GM19463 (cell line): Measurements from ENCODE around the gene PLD1.

Experiments
- ATAC-seq: cut with Tn5 transposase; IDR thresholded peaks from one replicate; pipeline ENCODE4 v1.9.1; 2021; ENCODE audit warnings: mild to moderate bottlenecking, moderate library complexity; ENCODE audit not compliant: unreplicated experiment

PLD1 gene

DNA sequence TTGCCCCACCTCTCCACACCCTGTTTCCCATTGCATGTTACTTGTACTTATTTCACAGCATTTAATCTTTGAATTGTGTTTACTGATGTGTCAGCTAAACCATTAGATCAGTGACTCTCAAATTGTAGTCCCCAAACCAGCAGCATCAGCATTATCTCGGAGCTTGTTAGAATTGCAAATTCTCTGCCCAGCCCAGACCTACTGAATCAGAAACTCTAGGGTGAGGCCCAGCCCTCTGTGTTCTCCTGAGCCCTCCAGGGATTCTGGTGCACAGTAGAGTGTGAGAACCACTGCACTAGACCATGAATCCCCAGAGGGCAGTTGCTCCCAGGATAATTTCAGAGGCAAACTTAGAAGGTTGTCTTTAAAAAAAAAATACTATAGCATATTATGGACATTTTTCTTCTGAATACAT, 13.0 kb downstream of the PLD1 start:
- ATAC-seq, result peak; percentile 82

DNA sequence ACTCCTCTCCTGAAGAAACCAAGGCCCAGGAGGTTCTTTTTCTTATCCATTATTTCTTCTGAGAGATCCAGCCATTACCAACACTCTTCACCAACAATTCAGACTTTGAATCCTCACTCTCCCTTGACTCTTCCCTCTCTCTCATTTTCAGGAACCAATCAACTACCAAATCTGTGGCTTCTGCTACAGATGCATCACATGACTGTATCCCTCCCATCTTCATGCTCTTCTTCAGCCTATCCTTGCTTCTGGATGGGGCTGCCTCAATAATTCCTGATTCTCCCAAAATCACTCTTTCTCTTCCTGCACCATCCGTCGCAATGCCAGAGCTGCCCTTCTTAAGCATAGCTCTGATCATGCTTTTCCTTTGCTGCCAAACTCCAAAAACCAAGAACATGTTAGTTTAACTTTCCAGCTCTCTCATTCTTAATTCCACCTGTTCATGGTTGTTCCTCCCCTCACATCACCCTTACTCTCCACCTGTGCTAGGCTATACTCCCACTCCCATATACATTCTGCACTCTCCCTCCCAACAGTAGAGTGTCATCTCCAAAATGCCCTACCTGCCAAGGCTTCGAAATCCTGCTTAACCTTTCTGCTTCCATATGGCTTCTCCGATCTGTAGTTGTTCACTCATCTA, 13.5 kb downstream of the PLD1 start:
- ATAC-seq, result peak; percentile 1

DNA sequence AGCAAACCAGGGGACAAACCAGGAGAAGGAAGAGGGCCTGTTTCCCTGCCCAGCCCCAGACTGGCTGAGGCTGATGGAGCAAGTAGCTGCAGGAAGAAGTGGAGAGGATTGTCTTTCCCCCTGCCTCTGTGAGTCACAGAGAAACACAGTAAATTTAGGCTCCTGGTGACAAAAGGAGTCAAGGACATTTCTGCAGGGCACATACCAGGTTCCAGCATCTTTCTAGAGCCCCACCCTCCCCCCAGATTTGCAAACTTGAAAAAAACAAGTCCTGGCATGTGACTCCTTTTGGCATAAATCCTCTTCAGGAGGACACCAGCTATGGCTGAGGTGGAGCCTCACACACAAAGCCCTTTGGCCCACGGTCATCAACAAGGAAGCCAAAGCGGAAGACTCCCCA, 17.8 kb downstream of the PLD1 start:
- ATAC-seq, result no peak

DNA sequence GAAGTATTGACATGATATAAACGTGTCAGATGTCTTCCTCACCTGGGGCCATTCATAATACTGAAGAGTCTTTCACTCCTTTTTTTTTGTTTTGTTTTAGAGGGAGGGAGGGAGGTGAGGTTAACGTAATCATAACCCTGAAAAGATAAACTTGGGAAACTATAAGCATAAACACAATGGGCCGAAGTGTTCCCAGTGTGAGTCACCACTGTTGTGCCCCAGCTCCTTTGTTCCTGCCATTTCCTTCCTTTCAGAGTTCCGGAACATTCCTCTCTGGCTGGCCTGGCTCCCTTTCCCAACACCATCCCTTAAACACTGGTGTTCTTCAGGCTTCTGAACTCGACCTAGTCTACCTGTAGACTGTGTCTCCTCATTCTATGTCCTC, 18.6 kb downstream of the PLD1 start:
- ATAC-seq, result no peak

DNA sequence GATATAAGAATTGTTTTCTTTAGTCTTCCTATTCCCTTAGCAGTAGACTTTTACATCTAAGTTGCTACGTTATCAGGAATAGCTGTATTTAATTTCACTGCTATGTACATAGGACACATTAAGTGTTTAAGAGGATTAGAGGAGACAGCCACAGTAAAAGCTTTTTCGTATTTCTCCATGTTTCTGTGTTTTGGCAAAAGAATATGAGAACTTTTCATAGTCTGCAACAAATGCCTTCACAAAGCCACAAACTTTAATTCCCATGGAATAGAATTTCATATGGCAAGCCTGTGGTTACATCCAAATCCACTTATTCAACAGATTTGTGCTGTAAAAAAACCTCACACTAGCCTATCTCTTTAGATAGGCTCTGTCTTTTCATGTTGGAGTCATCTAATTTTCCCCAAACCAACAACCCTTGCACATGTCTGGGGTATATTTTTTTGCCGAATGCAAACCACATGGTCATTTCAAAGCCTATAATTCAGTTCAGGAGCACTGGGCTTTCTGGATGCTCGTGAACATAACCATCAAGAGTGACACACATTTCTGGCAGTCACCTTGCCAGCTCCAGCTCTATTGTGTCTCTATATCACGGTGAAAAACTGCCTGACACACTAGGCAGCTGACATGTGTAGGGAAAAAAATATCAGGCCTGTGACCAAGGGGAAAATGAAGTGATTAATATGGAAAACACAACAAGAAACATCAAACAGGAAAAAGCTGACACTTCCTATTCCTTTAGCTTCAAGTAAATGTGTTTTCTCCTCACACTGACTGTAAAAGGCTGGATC, 19.2 kb downstream of the PLD1 start:
- ATAC-seq, result no peak

DNA sequence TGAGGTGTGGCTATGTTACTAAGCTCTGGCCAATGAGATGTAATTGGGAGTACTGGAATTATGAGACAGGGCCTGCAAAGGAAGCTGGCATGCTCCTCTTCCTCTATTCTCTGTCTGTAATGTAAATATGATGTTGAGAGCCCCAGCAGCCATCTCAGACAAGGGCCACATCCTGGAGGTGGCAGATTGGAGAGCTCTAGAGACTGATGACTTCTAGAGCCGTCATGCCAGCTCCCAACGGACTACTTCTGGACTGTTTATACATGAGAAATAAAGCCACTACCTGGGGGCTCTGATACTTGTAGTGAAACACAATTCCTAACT, 19.7 kb downstream of the PLD1 start:
- no peak for ATAC-seq

DNA sequence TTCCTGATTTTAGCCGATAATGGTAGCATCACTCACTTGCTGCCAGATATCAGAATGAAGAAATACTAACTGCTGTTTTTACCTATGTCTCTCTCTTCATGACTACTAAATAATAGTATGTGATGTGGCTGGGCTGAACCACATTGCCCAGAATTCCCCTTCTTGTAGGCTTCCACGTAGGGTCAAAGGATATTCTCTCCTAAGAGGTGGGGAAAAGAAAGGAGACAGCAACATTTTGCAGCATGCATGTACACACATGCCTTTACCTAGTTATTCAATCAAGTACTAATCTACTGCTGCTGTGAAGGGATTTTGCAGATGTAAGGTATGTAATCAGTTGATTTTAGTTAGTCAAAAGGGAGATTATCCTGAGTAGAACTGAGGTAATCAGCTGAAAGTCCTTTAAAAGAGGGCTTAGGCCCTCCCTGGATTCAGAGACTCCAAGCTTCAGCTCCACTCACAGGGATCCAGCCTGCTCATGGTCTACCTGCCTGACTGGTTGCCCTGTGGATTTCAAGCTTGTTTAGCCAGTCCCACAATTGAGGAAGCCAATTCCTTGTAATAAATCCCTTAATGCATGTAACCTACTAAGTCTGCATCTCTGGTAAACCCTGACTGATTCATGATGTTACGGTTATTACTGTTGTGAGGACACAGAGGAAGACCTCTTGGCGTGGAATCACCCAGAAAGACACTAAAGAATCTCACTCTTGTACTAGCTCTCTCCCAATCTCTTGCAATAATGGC, 20.4 kb downstream of the PLD1 start:
- ATAC-seq, result no peak

DNA sequence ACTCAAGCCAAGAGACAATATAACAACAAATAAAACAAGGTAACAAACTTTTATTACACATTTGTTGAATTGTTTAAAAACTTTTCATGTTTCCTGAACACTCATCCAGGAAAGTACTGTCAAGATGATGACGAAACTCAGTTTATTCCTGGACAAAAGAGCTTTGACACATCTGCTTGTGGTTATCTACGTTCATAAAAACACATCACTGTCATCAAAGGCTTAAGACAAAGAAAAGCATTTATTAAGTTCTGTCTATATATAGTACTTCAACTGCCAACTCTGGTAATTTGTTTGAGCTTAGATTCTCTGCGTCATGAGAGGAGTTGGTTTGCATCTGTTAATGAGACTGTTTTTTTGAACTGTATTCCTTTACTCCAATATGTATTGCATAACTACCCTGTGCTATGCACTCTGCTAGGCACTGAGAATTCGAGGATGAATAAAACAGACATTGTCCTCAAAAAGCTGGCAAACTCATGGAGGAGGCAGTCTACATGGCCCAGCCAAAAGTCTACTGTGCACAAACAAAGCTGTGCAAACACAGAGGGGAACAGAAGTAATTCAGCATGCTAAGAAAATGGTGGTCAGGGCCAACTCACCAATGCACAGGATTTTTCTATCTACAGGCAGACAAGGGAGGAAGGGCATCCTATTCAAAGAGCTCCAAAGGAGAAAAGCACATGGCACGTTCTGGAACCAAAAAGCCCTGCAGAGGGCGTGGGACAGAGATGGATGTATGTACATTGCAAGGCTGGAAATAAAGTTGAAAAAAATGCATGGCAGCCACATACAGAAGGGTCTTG, 21.5 kb downstream of the PLD1 start:
- no peak for ATAC-seq

DNA sequence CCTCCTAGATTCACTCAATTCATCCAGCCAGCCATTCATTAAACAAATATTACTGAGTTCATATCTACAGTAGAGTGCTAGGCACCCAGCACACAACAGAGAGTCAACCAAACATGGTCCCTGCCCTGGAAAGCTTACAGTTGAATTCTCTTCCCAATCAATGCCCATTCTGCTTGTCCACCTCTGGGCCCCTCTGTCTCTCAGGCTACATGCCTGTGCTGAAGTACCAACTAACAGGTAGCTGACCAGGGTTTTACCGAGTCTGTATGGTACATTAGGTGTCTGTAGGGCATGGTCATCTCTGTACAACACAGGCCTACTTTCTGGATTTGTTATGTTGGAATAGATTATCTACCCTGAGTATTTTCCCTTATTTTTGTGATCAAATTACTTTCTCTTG, 23.3 kb downstream of the PLD1 start:
- no peak for ATAC-seq

DNA sequence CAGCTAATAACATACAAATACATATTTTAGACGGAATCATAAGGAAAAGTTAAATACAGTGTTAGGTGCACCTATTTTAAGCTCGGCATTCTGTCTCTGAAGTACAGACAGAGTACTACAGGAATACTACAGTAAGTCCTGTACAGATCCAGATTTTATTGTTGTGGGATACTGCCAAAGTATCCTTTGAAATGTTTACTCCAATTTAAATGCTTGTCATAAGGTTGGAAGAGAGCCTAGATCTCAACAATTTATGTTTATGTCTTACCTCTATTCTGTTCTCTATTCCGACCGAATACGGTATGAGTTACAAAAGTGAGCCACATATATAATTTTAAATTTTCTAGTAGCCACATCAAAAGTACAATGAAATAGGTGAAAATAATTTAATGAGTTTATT, 25.3 kb downstream of the PLD1 start:
- ATAC-seq, result no peak

DNA sequence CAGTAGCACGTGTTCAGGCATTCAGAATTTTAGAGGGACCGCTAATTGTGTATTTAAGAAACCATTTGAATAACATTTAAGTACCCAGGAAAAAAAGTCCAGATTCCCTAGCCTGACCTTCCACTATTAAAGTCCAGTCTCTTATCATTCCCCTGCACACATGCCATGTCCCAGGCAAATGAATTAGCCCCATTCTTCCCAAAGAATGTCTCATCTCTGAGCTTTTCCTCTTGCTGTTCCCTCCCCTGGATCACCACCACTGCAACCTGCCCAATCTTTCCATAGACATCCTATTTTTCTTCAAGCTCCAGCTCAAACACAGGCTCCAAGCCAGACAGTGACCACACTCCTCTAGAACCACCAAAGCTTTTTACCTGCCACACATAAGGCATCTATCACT, 25.9 kb downstream of the PLD1 start:
- ATAC-seq, result no peak

DNA sequence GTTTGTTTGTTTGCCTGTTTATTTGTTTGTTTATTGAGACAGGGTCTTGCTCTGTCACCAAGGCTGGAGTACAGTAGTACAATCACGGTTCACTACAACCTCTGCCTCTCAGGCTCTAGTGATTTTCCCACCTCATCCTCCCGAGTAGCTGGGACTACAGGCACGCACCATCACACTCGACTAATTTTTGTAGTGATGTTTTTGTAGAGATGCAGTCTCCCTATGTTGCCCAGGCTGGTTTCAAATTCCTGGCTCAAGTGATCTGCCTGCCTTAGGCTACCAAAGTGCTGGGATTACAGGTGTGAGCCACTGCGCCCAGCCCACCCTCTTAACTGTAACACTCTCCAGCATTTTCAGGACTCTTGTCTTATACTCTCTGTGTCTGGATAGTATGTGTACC, 26.7 kb downstream of the PLD1 start:
- no peak for ATAC-seq

DNA sequence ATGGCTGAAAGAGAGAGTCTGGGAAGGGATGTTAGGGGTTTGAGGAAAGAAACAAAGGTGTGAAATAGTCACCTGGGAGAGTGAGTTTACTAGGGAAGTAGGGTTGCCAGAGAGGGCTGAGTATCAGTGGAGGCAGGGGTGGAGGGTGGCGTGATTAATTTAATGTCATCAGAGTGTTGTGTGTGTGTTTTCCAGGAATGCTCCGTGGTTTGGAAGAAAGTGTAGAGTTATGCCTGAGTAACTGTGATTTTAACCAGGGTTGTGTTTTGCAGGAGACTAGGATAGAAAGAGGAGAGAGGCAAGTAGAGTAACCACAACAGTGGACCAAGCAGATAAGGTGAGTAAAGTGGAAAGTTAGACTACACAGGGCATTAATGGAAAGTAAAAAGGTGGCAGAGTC, 27.2 kb downstream of the PLD1 start:
- no peak for ATAC-seq

DNA sequence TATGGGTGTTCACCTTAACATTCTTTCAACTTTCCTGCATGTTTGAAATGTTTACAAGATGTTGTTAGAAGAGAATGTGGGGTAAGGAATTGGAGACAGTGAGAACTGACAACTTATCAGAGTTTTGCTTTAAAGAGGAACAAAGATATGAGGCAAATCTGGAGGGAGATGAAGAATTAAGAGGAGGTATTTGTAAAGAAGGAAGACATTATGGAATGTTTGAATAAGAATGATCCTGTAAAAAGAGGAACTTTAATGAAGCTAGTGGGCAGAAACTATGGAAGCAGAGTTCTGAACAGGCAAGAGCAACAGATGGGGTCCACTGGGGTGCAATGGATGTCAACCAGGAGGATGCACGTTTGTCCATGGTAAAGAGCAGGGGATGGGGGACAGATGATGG, 27.7 kb downstream of the PLD1 start:
- no peak for ATAC-seq

DNA sequence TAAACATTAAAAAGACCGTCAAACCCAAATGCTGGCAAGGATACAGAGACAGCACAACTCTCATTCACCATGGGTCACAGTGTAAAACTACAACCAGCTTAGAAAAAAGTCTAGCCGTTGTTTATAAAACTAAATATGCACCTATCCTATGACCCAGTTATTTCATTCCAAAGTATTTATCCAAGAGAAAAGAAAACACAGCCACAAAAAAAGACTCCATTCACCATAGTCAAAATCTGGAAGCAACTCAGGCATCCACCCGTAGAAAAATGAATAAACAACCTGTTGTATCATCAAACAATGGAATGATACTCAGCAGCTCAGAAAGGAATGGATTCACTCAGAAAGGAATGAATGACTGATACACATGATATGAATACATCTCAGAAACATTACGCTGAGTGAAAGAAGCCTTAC, 28.6 kb downstream of the PLD1 start:
- no peak for ATAC-seq

DNA sequence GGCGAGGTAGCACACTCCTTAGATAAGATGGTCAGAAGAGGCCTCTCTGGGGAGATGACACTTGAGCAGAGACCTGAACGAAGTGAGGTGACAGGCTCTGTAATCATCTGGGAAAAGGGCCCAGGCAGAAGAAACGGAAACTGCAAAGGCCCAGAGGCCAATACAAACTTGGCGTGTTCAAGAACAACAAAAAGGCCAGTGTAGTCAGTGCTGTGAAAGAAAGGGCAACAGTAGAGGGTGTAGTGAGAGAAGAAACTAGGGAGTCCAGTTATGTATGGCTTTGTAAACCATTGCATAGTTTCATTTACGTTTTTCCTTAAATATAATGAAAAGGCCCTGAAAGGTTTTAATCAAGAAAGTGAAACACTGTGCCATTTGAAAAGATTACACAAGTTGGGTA, 31.8 kb downstream of the PLD1 start:
- no peak for ATAC-seq

DNA sequence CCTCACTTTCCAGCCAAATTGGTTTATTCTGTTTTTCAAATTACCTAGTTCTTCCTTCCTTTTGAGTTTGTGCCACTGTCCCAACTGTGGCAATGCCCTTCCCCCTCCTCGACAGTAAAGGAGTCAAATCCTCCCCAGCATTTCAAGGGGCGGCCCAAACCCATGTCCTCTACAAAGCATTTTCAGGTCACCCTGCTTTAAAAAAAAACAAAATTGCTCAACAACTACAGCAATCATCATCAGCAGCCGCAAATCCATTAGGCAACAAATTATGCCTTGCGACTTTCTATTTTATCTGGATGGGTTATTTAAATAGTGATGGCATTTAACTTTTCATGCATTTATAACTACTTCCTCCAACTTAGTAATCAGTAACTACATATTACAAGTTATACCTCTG, 32.7 kb downstream of the PLD1 start:
- no peak for ATAC-seq

DNA sequence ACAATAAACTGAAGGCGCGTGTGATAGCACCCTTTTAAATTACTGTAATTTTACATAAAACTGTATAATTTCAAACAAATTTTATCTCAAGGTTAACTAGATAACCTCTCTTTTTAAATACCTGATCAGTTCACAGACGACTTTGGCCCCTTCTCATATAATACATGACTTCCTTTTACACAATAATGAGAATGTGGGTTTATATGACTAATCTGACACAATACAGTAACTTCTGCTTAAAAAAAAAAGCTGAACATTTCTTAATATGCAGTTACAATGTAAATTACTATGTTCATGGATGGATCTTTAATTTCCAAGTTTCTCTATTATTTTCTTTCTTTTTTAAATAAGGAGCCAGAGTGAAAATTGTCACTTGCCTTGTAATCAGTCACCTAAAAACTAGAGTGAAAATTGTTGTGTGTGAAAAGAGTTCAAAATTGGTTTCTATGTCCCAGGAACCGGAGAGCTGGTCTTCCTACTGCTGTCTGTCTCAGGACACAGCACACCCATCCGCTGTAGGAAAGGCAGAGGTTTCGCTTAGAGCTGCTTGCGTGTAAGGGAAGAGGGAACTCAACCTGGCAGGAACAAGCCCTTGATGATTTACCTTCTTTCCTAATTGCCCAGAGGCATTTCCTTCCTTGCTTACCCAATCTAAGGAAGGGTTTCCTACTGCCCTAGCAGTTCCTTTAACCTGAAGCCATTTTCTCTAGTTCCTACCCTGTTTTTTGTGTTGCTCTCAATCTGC, 33.3 kb downstream of the PLD1 start:
- ATAC-seq, result no peak

DNA sequence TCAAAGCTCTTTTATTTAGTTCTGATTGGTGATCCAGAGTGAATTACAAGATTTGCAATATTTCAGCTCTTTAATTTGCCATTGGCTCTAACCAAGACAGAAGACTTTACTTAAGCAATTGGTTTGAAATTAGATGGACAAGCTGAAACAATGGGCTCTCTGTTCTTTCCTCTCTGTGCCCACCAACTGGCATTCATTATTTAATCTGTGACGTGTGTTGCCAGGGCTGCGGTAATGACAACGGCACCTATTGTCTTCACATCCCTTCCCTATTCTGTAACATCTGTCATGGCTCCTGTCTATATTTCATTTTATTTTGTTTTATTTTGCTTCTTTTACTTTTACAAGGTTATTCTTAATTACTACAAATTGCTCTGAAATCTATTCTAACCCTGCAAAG, 33.9 kb downstream of the PLD1 start:
- ATAC-seq, result no peak

DNA sequence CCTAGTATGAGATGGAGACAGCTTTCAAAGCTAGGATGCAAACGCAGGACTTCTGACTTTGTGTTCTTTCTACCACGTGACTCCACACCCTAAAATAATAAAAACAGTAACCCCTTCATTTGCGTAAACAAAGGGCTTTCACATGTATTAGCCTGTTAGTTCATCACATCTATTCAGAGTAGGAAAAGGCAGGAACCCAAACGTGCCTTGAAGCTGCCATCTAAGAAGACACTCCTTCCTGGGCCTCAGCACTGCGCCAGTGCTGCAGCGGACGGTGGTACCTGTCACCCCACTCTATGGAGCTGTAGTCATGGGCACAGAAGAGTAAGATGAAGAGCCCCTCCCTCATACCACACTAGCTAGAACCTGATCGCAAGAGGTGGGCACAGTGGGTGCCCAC, 34.3 kb downstream of the PLD1 start:
- ATAC-seq, result no peak

DNA sequence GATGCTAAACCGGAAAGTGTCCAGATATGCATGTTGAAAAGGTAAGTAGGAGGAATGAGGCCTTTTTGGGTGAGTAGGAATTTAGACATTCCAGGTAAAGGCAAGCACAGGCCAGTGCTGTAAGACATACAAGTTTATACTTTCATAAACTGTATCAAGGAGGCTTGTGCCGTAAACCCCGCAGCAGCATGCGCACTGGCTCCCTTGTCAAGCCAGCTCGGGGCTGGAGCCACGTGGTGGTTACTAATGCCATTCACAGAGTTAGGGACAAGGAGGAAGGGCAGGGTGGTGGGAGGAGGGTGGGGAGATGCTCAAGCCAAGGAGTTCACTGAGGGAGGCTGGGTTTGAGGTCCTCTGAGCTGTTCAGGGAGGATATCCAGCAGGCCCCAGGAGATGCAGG, 35.8 kb downstream of the PLD1 start:
- ATAC-seq, result no peak
